H9 (cell line): Measurements from ENCODE around the gene WDSUB1. TPM values are rescaled to one million over a fixed set of nuclear protein-coding genes. Genes with fewer than 3 reads are reported as not detected.

Experiments
- DNase-seq: peaks from one replicate; pipeline ENCODE4 v3.0.0-alpha.2; 2017
- H2AFZ ChIP-seq: one replicate; pipeline ENCODE4 v1.6.1; 2013; ENCODE audit warnings: mild to moderate bottlenecking, low read length, control low read depth, moderate library complexity
- H2AK5ac ChIP-seq: 2 replicates; pipeline ENCODE4 v1.6.1; 2013; ENCODE audit warnings: low read length, control low read depth, mixed read lengths; ENCODE audit not compliant: insufficient read length
- H2BK120ac ChIP-seq: one replicate; pipeline ENCODE4 v1.6.1; 2013; ENCODE audit warnings: low read depth, mild to moderate bottlenecking, low read length, control low read depth, inconsistent platforms; ENCODE audit not compliant: poor library complexity, severe bottlenecking
- H2BK12ac ChIP-seq: 2 replicates; pipeline ENCODE4 v1.6.1; 2013; ENCODE audit warnings: low read length, control low read depth, mixed read lengths, low read depth; ENCODE audit not compliant: insufficient read length
- H2BK15ac ChIP-seq: 2 replicates; pipeline ENCODE4 v1.6.1; 2013; ENCODE audit warnings: low read depth, low read length, control low read depth
- H2BK20ac ChIP-seq: one replicate; pipeline ENCODE4 v1.6.1; 2013; ENCODE audit warnings: low read depth, mild to moderate bottlenecking, low read length, control low read depth, inconsistent platforms; ENCODE audit not compliant: poor library complexity, severe bottlenecking
- H2BK5ac ChIP-seq: 2 replicates; pipeline ENCODE4 v1.6.1; 2013; ENCODE audit warnings: low read length, control low read depth, mixed read lengths; ENCODE audit not compliant: insufficient read length
- H3K14ac ChIP-seq: 2 replicates; pipeline ENCODE4 v1.6.1; 2013; ENCODE audit warnings: low read length, control low read depth; ENCODE audit not compliant: insufficient read depth
- H3K18ac ChIP-seq: 2 replicates; pipeline ENCODE4 v1.6.1; 2013; ENCODE audit warnings: low read depth, mild to moderate bottlenecking, mixed read lengths, low read length, control low read depth; ENCODE audit not compliant: insufficient read length
- H3K23ac ChIP-seq: 2 replicates; pipeline ENCODE4 v1.6.1; 2013; ENCODE audit warnings: low read length, control low read depth, mixed read lengths, low read depth; ENCODE audit not compliant: insufficient read length
- H3K23me2 ChIP-seq: 2 replicates; pipeline ENCODE4 v1.6.1; 2013; ENCODE audit warnings: low read depth, mild to moderate bottlenecking, mixed read lengths, low read length, control low read depth; ENCODE audit not compliant: insufficient read length, poor library complexity, severe bottlenecking
- H3K27ac ChIP-seq: 2 replicates; pipeline ENCODE4 v1.5.1; 2013; ENCODE audit warnings: low read length, control low read depth, mixed read lengths, low read depth; ENCODE audit not compliant: insufficient read length
- H3K27me3 ChIP-seq: 2 replicates; pipeline ENCODE4 v1.6.1; 2013; ENCODE audit warnings: low read length, control low read depth, inconsistent platforms; ENCODE audit not compliant: insufficient read depth
- H3K4ac ChIP-seq: 2 replicates; pipeline ENCODE4 v1.6.1; 2013; ENCODE audit warnings: low read depth, mild to moderate bottlenecking, control low read depth, inconsistent platforms, low read length, moderate library complexity
- H3K4me1 ChIP-seq: 2 replicates; pipeline ENCODE4 v1.6.1; 2013; ENCODE audit warnings: low read length, control low read depth, inconsistent platforms; ENCODE audit not compliant: insufficient read depth
- H3K4me2 ChIP-seq: 2 replicates; pipeline ENCODE4 v1.6.1; 2013; ENCODE audit warnings: low read length, control low read depth, mixed read lengths; ENCODE audit not compliant: insufficient read length, insufficient read depth
- H3K56ac ChIP-seq: 2 replicates; pipeline ENCODE4 v1.6.1; 2013; ENCODE audit warnings: low read depth, mild to moderate bottlenecking, mixed read lengths, low read length, control low read depth; ENCODE audit not compliant: insufficient read length
- H3K79me1 ChIP-seq: 2 replicates; pipeline ENCODE4 v1.6.1; 2013; ENCODE audit warnings: low read depth, mild to moderate bottlenecking, moderate library complexity, low read length, control low read depth, inconsistent platforms; ENCODE audit not compliant: insufficient read depth, poor library complexity, severe bottlenecking
- H3K79me2 ChIP-seq: 2 replicates; pipeline ENCODE4 v1.6.1; 2013; ENCODE audit warnings: low read length, control low read depth, inconsistent platforms; ENCODE audit not compliant: insufficient read depth
- H3K9ac ChIP-seq: 2 replicates; pipeline ENCODE4 v1.6.1; 2013; ENCODE audit warnings: low read length, control low read depth, mixed read lengths; ENCODE audit not compliant: insufficient read length; ENCODE audit errors: extremely low read depth
- H3K9me3 ChIP-seq: one replicate; pipeline ENCODE4 v1.6.1; 2013; ENCODE audit warnings: low read depth, low read length, inconsistent platforms; ENCODE audit not compliant: control insufficient read depth
- H3T11ph ChIP-seq: one replicate; pipeline ENCODE4 v1.6.1; 2013; ENCODE audit warnings: mild to moderate bottlenecking, low read length, control low read depth, inconsistent platforms
- H4K20me1 ChIP-seq: one replicate; pipeline ENCODE4 v1.6.1; 2013; ENCODE audit not compliant: control insufficient read depth, insufficient read length, insufficient read depth
- H4K5ac ChIP-seq: 2 replicates; pipeline ENCODE4 v1.6.1; 2013; ENCODE audit warnings: low read depth, mild to moderate bottlenecking, mixed read lengths, low read length, control low read depth; ENCODE audit not compliant: insufficient read length
- H4K8ac ChIP-seq: replicated peaks from 2 replicates; pipeline ENCODE4 v1.6.1; 2013; ENCODE audit warnings: low read length, control low read depth, mixed read lengths, low read depth; ENCODE audit not compliant: insufficient read length
- H4K91ac ChIP-seq: 2 replicates; pipeline ENCODE4 v1.6.1; 2013; ENCODE audit warnings: low read depth, mild to moderate bottlenecking, moderate library complexity, mixed read lengths, low read length, control low read depth; ENCODE audit not compliant: insufficient read length
- H3K27ac Mint-ChIP-seq, 3 experiments: 2 replicates in 2 of 3; 3 replicates in 1 of 3; pipeline ENCODE4 v1.8.0; 2020 to 2021; ENCODE audit warnings: mixed read lengths in 3 of 3, mild to moderate bottlenecking in 1 of 3, moderate library complexity in 1 of 3
- H3K27me3 Mint-ChIP-seq: 2 replicates; pipeline ENCODE4 v1.8.0; 2021; ENCODE audit warnings: low read depth, mild to moderate bottlenecking, moderate library complexity, mixed read lengths
- H3K36me3 Mint-ChIP-seq, 3 experiments: 2 replicates in 2 of 3; 3 replicates in 1 of 3; pipeline ENCODE4 v1.8.0; 2020 to 2021; ENCODE audit warnings: low read depth in 3 of 3, mixed read lengths in 3 of 3; ENCODE audit not compliant: insufficient read depth in 1 of 3
- H3K4me1 Mint-ChIP-seq, 2 experiments: 2 replicates each; pipeline ENCODE4 v1.8.0; 2020; ENCODE audit warnings: mixed read lengths in 2 of 2
- H3K4me3 Mint-ChIP-seq, 2 experiments: 2 replicates in 1 of 2; 3 replicates in 1 of 2; pipeline ENCODE4 v1.8.0; 2020 to 2021; ENCODE audit warnings: mild to moderate bottlenecking in 2 of 2, mixed read lengths in 2 of 2, moderate library complexity in 1 of 2
- H3K9me3 Mint-ChIP-seq, 2 experiments: 2 replicates in 1 of 2; 3 replicates in 1 of 2; pipeline ENCODE4 v1.8.0; 2020; ENCODE audit warnings: mild to moderate bottlenecking in 2 of 2, mixed read lengths in 2 of 2, moderate library complexity in 1 of 2
- WGBS: extraction: QIAGEN DNeasy Blood & Tissue Kit; methylation state at CpG from one replicate; pipeline ENCODE4 v1.1.7; 2013; ENCODE audit warnings: missing lambda C conversion rate, low lambda C conversion rate, mixed read lengths; ENCODE audit not compliant: insufficient read length; ENCODE audit errors: extremely low coverage; 5-methylcytosine and 5-hydroxymethylcytosine counted together
- total RNA-seq: library from RNA; stranded (reverse); gene quantifications from 2 replicates; pipeline ENCODE4 v1.2.1, GENCODE V29; 2021
- TF ChIP-seq, protein P1 (sequence below): fragments of 200-600 bp; sonication (generic); conservative IDR thresholded peaks from 3 replicates; pipeline ENCODE4 v1.8.0; 2021; ENCODE audit warnings: antibody characterized with exemption, mild to moderate bottlenecking

Gene WDSUB1
- total RNA-seq, 1 experiment from 2014 or later, result 5.5 TPM

DNA sequence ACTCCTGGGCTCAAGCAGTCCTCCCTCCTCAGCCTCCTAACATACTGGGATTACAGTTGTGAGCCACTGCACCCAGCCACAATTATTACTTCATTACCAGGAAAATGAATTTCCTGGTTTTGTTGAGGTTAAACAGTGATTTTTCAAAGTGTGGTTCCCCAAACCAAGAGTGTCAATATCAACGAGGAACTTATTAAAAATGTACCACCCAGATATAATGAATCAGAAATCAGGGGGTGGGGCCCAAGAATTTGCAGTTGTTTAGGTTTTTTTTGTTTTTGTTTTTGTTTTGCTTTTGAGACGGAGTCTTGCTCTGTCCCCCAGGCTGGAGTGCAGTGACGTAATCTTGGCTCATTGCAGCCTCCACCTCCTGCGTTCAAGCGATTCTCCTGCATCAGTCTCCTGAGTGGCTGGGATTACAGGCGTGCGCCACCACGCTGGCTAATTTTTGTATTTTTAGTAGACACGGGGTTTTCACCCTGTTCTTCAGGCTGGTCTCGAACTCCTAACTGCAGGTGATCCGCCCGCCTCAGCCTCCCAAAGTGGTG lies 94.1 kb downstream of the WDSUB1 start:
- Histone ChIP-seq H3K4me2 (no peak overlapping the region), H3K27ac (no peak overlapping the region), H3K14ac (no peak overlapping the region), H2BK120ac (no peak overlapping the region), H3K56ac (no peak overlapping the region), H2BK20ac (no peak overlapping the region), H4K91ac (no peak overlapping the region), H2BK12ac (no peak overlapping the region), H4K8ac (no peak overlapping the region), H3K27me3 (no peaks in the 10 kb centered on the region), H3K23ac (no peak overlapping the region), H2BK15ac (no peak overlapping the region), H2AFZ (no peak overlapping the region), H3K18ac (no peak overlapping the region), H2BK5ac (no peak overlapping the region), H3K79me1 (no peaks in the 10 kb centered on the region), H3K9me3 (no peaks in the 10 kb centered on the region), H4K20me1 (no peaks in the 10 kb centered on the region), H3K4me1 (no peaks in the 10 kb centered on the region), H3K79me2 (no peaks in the 10 kb centered on the region), H3T11ph (no peak overlapping the region), H2AK5ac (no peak overlapping the region), H3K23me2 (no peaks in the 10 kb centered on the region), H4K5ac (no peak overlapping the region), H3K9ac (no peak overlapping the region), H3K4ac (no peak overlapping the region)
- Mint-ChIP-seq H3K4me1 (no peaks in the 10 kb centered on the region), H3K9me3 (no peaks in the 10 kb centered on the region), H3K36me3 (0 out of 7 replicates have a peak, but pooled peaks cover 0 to 2% (median 0%) of the 10 kb centered on the region in 3 experiments), H3K27me3 (no peaks in the 10 kb centered on the region), H3K27ac (no peak overlapping the region; a peak in 1 of 7 replicates), H3K4me3 (no peak overlapping the region)
- DNase-seq, result no peak
- no CpG with 5 or more reads among the region's 12 CpGs for WGBS
- TF ChIP-seq, protein P1, sequence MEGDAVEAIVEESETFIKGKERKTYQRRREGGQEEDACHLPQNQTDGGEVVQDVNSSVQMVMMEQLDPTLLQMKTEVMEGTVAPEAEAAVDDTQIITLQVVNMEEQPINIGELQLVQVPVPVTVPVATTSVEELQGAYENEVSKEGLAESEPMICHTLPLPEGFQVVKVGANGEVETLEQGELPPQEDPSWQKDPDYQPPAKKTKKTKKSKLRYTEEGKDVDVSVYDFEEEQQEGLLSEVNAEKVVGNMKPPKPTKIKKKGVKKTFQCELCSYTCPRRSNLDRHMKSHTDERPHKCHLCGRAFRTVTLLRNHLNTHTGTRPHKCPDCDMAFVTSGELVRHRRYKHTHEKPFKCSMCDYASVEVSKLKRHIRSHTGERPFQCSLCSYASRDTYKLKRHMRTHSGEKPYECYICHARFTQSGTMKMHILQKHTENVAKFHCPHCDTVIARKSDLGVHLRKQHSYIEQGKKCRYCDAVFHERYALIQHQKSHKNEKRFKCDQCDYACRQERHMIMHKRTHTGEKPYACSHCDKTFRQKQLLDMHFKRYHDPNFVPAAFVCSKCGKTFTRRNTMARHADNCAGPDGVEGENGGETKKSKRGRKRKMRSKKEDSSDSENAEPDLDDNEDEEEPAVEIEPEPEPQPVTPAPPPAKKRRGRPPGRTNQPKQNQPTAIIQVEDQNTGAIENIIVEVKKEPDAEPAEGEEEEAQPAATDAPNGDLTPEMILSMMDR, result no peak
